ENCODE data around the gene TSPO2.
"Not testable (repeated sequence)": the region's sequence is repeated elsewhere in the genome, so short reads cannot be mapped to it uniquely, and the experiment has no call there.

TSPO2 gene

GRCh38 chr6:41013466-41014153, 28.7 kb upstream of the TSPO2 start:
- peaks cover 24% of the 10 kb centered on the region for H3K27me3 Mint-ChIP-seq
- no peaks in the 10 kb centered on the region for H3K9me3 Mint-ChIP-seq
- no peaks in the 10 kb centered on the region for H3K4me1 Mint-ChIP-seq
- no peak overlapping the region for H3K27ac Mint-ChIP-seq
- CTCF ChIA-PET = no interaction called here
- no peak overlapping the region for H3K4me3 Mint-ChIP-seq
- H3K36me3 Mint-ChIP-seq = no peaks in the 10 kb centered on the region
- DNase-seq = no peak

GRCh38 chr6:41014780-41015179, 27.5 kb upstream of the TSPO2 start:
- Mint-ChIP-seq H3K4me1 (no peaks in the 10 kb centered on the region), H3K4me3 (no peak overlapping the region), H3K9me3 (no peaks in the 10 kb centered on the region), H3K27ac (no peak overlapping the region), H3K36me3 (no peaks in the 10 kb centered on the region), H3K27me3 (peaks cover 16% of the 10 kb centered on the region)
- CTCF ChIA-PET = interaction anchor here (0.9 to 1.3 kb wide), 3 partner anchors 13 to 25 kb away, joined by 3 to 6 read pairs (median 5); partner anchors contain the start of gene UNC5CL
- DNase-seq = no peak

- not testable (repeated sequence) for DNase-seq, H3K9me3 Mint-ChIP-seq, H3K4me3 Mint-ChIP-seq, H3K27ac Mint-ChIP-seq, H3K36me3 Mint-ChIP-seq, H3K4me1 Mint-ChIP-seq
- CTCF ChIA-PET = interaction anchor here (0.9 to 1.3 kb wide), 2 partner anchors 12 to 24 kb away, joined by 5 to 6 read pairs; partner anchors contain the start of gene UNC5CL
- H3K27me3 Mint-ChIP-seq = peaks cover 15% of the 10 kb centered on the region
These were observed 26.4 kb upstream of the TSPO2 start for GRCh38 chr6:41015860-41016259.

DNA sequence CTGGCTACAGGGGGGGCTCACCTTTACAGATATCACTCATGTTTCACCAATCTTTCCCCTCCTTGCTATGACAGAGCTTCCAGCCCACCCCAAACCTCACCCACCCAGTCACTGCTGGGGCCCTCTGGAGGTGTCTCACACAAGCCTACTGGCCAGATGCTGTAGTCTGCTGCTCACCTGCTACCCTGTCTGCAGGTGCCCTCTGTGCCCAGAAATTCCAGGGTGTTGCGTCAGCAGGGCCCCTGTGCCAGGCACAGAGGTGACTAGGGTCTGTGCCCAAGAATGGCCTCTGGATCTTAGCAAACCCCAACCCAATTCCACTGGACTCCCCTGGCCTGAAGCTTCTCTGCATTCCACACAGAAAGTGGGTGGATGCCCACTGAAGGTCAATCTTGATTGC, 24.6 kb upstream of the TSPO2 start:
- H3K27ac Mint-ChIP-seq = no peak overlapping the region
- peaks cover 11% of the 10 kb centered on the region for H3K27me3 Mint-ChIP-seq
- no peak overlapping the region for H3K4me3 Mint-ChIP-seq
- H3K36me3 Mint-ChIP-seq = no peaks in the 10 kb centered on the region
- CTCF ChIA-PET = interaction anchor here (1.5 kb wide), 1 partner anchor 10 kb away, joined by 11 read pairs; no protein-coding TSS in a partner anchor
- no peak for DNase-seq
- no peaks in the 10 kb centered on the region for H3K4me1 Mint-ChIP-seq
- no peaks in the 10 kb centered on the region for H3K9me3 Mint-ChIP-seq

DNA sequence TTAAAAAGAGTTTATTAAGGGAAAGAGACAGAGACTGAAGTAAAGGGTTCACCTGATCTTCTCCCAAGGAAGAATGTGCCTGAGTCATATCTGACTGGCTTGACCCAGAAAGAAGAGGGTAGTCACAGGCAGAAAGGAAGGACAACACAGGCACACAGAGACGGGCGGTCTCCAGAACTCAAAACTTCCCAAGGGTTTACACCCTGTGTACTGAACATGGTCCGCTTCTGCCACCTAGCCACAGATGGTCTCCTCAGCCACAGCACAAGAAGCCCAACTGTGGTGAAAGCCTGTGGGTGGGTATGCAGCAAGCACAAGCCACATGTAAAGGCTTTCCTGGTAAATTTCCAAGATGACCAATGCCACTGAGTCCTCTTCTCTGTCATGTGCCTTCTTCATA, 20.4 kb upstream of the TSPO2 start:
- H3K4me1 Mint-ChIP-seq = peaks cover 2% of the 10 kb centered on the region
- H3K27ac Mint-ChIP-seq = no peak overlapping the region
- DNase-seq = no peak
- H3K36me3 Mint-ChIP-seq = no peaks in the 10 kb centered on the region
- CTCF ChIA-PET = interaction anchor here (1.2 to 10.4 kb wide), 2 partner anchors 10 to 16 kb away, joined by 5 to 113 read pairs; partner anchors contain the start of gene UNC5CL
- no peaks in the 10 kb centered on the region for H3K9me3 Mint-ChIP-seq
- no peak overlapping the region for H3K4me3 Mint-ChIP-seq
- H3K27me3 Mint-ChIP-seq = peaks cover 11% of the 10 kb centered on the region

DNA sequence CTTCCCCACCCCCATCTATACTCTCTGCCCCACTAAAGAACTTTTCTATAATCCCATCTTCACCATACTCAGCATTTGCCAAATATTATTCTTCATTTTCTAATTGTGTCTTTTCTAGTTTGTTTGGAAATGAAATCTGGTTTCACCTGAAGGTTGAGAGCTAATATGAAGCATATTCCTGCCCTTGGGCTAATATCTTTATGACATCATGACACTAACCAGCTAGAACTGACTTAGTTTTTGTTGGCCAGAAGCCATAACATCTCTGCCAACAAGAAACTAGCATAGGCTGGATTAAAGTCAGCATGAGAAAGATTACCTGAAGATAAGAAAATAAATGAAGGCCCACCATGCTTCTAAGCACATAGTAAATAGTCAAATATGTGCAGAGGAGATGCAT, 20.0 kb upstream of the TSPO2 start:
- Mint-ChIP-seq H3K27me3 (peaks cover 11% of the 10 kb centered on the region), H3K4me3 (no peak overlapping the region), H3K9me3 (no peaks in the 10 kb centered on the region), H3K4me1 (peaks cover 6% of the 10 kb centered on the region), H3K36me3 (no peaks in the 10 kb centered on the region), H3K27ac (no peak overlapping the region)
- CTCF ChIA-PET = interaction anchor here (1.2 to 10.4 kb wide), 2 partner anchors 10 to 16 kb away, joined by 5 to 113 read pairs; partner anchors contain the start of gene UNC5CL
- DNase-seq = no peak

GRCh38 chr6:41023114-41023513, 19.2 kb upstream of the TSPO2 start:
- CTCF ChIA-PET = interaction anchor here (1.5 to 10.4 kb wide), 2 partner anchors 15 to 33 kb away, joined by 4 to 113 read pairs; partner anchors contain the start of gene UNC5CL
- Mint-ChIP-seq H3K27ac (no peak overlapping the region), H3K27me3 (peaks cover 11% of the 10 kb centered on the region), H3K9me3 (no peaks in the 10 kb centered on the region), H3K4me1 (peaks cover 13% of the 10 kb centered on the region), H3K4me3 (no peak overlapping the region), H3K36me3 (no peaks in the 10 kb centered on the region)
- no peak for DNase-seq

DNA sequence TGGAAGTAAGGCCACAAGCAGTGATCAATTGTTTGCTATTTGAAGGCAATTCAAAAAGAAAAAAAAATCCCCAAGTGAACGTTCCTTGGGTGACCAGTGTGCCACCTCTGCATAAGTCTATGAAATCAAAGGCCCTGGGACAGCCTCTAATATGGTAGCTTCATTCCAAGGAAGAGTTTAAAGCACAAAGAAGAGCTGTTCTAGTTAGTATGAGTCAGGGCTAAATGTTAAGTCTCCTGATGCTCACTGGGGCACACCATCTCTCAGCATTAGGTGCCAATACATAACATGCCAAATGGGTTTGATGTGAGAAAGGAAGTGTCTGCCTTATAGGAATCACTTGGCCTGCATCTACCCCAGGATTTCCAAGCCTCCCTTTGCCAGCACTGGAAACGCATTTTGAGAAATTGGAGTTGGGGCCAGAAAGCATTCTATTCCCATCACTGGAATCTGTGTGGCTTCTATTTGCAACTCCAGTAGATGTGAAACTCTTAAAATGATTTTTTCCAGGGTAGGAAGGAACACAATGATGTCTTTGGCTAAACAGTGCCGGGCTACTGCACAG, 16.2 kb upstream of the TSPO2 start:
- Mint-ChIP-seq H3K36me3 (no peaks in the 10 kb centered on the region), H3K27ac (no peak overlapping the region), H3K9me3 (no peaks in the 10 kb centered on the region), H3K4me1 (peaks cover 24% of the 10 kb centered on the region), H3K27me3 (no peaks in the 10 kb centered on the region), H3K4me3 (no peak overlapping the region)
- CTCF ChIA-PET = interaction anchor here (3.3 to 10.4 kb wide), 3 partner anchors 12 to 42 kb away, joined by 15 to 113 read pairs (median 24); partner anchors contain the start of gene UNC5CL
- no peak for DNase-seq

- H3K4me3 Mint-ChIP-seq = peak overlapping the region; percentile 72
- H3K36me3 Mint-ChIP-seq = no peaks in the 10 kb centered on the region
- CTCF ChIA-PET = interaction anchor here (0.6 to 10.4 kb wide), 23 partner anchors 9 to 699 kb away, joined by 3 to 113 read pairs (median 5); partner anchors contain the start of genes APOBEC2 and UNC5CL
- peaks cover 24% of the 10 kb centered on the region for H3K4me1 Mint-ChIP-seq
- H3K27me3 Mint-ChIP-seq = no peaks in the 10 kb centered on the region
- H3K27ac Mint-ChIP-seq = peak overlapping the region; percentile 84
- no peaks in the 10 kb centered on the region for H3K9me3 Mint-ChIP-seq
- no peak for DNase-seq
These were observed 15.0 kb upstream of the TSPO2 start for GRCh38 chr6:41027241-41027640.

- Mint-ChIP-seq H3K27me3 (no peaks in the 10 kb centered on the region), H3K4me1 (peaks cover 24% of the 10 kb centered on the region), H3K9me3 (no peaks in the 10 kb centered on the region), H3K4me3 (peak overlapping the region; percentile 72), H3K27ac (peak overlapping the region; percentile 84), H3K36me3 (no peaks in the 10 kb centered on the region)
- CTCF ChIA-PET = interaction anchor here (0.6 to 10.4 kb wide), 31 partner anchors 9 to 818 kb away, joined by 3 to 113 read pairs (median 4); partner anchors contain the start of genes APOBEC2 and UNC5CL
- DNase-seq = peak; percentile 84
These were observed 14.3 kb upstream of the TSPO2 start for GRCh38 chr6:41027799-41028560.

DNA sequence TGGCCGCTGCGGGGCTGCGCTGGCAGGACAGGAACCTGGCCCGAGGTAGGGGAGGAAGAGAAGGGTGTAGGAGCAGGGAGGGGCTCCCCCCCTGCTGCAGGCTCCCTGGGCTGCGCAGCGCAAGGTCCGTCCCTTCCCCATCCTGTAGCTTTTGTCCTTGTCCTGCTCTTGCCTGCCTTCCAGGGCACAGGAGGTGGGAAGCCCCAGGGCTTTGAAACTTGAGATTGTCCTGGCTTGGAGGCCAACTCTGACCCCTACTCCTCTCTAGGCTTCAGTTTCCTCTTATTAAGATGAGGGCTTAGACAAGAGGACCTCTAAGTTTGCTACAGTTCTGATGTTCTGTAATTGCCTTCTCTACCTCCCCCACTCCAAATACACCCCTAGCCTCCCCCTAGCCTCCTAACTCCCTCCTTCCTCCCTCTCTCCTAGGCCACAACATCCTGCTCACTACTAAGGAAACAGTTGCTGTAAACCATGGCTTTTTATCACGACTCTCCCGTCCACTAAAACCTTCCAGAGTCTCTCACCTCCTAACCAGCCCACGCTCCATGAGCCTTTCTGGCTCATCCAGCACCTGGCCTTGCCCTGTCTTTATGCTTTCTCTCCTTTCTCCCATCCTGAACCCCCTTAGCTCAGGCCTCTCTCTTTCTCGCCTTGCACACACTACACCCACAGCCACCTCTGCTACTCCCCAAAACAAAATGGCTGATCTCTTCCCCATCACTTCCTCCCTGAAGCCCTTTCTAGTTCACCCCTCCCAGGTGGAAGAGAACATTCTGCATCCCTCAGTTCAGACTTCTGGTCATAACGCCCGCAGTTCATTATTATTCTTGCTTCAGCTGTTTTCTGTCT, 13.5 kb upstream of the TSPO2 start:
- CTCF ChIA-PET = interaction anchor here (0.6 to 10.4 kb wide), 22 partner anchors 9 to 817 kb away, joined by 3 to 113 read pairs (median 5); partner anchors contain the start of genes APOBEC2 and UNC5CL
- Mint-ChIP-seq H3K27me3 (no peaks in the 10 kb centered on the region), H3K4me3 (peak overlapping the region; percentile 72), H3K36me3 (no peaks in the 10 kb centered on the region), H3K27ac (peak overlapping the region; percentile 84), H3K9me3 (no peaks in the 10 kb centered on the region), H3K4me1 (peaks cover 24% of the 10 kb centered on the region)
- DNase-seq = no peak

- Mint-ChIP-seq H3K27ac (no peak overlapping the region), H3K36me3 (no peaks in the 10 kb centered on the region), H3K27me3 (peaks cover 4% of the 10 kb centered on the region), H3K4me1 (peaks cover 12% of the 10 kb centered on the region), H3K9me3 (no peaks in the 10 kb centered on the region), H3K4me3 (no peak overlapping the region)
- CTCF ChIA-PET = interaction anchor here (0.6 kb wide), 1 partner anchor 26 kb away, joined by 3 read pairs; no protein-coding TSS in a partner anchor
- DNase-seq = no peak
These were observed 9.4 kb upstream of the TSPO2 start for GRCh38 chr6:41032830-41033229.

GRCh38 chr6:41033776-41034175, 8.5 kb upstream of the TSPO2 start:
- Mint-ChIP-seq H3K4me1 (peaks cover 8% of the 10 kb centered on the region), H3K4me3 (no peak overlapping the region), H3K36me3 (no peaks in the 10 kb centered on the region), H3K27ac (no peak overlapping the region), H3K9me3 (no peaks in the 10 kb centered on the region), H3K27me3 (peaks cover 4% of the 10 kb centered on the region)
- CTCF ChIA-PET = no interaction called here
- DNase-seq = no peak

Data from activated naive CD4-positive, alpha-beta T cell treated with anti-CD3 and anti-CD28 coated beads, Interleukin-2, amount 10 ng/mL, durations not matched to agents 7 days and 5 days (primary cell).